ENCODE data around the gene ENPP3.

GRCh38 chr6:131592935-131593334, 44.2 kb upstream of the ENPP3 start:
- TF ChIP-seq CTCF (conservative IDR thresholded peaks at IDR 0.05; ENCODE audit: low read depth in 2 of 2) (no peak), JUNB (IDR thresholded peaks at IDR 0.05; ENCODE audit: unreplicated experiment) (no peak)
